Lower leg skin (tissue), 3 donors: ENCODE measurements around the gene MNS1.

Experiments
- CTCF ChIP-seq, 3 donors: fragments of 450-650 bp; IDR thresholded peaks; one replicate each; pipeline ENCODE4 v1.5.1; 2016; ENCODE audit warnings: antibody characterized with exemption in 3 of 3, mild to moderate bottlenecking in 3 of 3, moderate library complexity in 2 of 3
- POLR2A ChIP-seq, 2 donors: fragments of 450-650 bp; IDR thresholded peaks; one replicate each; pipeline ENCODE4 v1.6.1; 2016 to 2017; ENCODE audit warnings: antibody characterized with exemption in 2 of 2, mild to moderate bottlenecking in 1 of 2, moderate library complexity in 1 of 2

DNA sequence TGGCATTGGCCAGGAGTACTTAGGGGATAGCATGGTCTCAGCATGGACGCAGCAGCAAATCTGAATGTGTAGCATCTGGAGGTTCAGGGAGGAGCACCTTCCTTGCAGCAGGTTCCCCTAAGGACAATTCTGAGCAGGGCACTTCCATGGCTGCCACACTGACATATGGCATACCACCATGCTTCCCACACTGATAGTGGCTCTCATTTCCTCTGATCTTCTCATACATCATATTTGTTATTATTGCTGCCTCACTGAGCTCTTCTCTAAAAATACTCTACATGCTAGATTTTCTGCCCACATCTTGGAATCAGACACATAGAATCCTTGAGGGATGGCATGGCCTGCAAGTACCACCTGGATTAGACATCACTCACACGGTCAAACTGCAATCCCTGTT is 7.3 kb upstream of the MNS1 start:
- TF ChIP-seq CTCF (IDR thresholded peaks at IDR 0.05) (no peak), POLR2A (IDR thresholded peaks at IDR 0.05) (no peak)
